Measurements from ENCODE around the gene DLG2.
"Not testable (repeated sequence)": the region's sequence is repeated elsewhere in the genome, so short reads cannot be mapped to it uniquely, and the experiment has no call there.

Gene DLG2

GRCh38 chr11:83456075-83456474, 2171.1 kb downstream of the DLG2 start:
- DNase-seq: peak; percentile 6

- no peak for DNase-seq
These were observed 2171.8 kb downstream of the DLG2 start for GRCh38 chr11:83455356-83455755.

GRCh38 chr11:83454674-83455073, 2172.5 kb downstream of the DLG2 start:
- DNase-seq: no peak

GRCh38 chr11:83449338-83449913, 2177.7 kb downstream of the DLG2 start:
- DNase-seq: no peak

- no peak for DNase-seq
These were observed 2178.5 kb downstream of the DLG2 start for GRCh38 chr11:83448686-83449085.

GRCh38 chr11:83443880-83444279, 2183.3 kb downstream of the DLG2 start:
- not testable (repeated sequence) for DNase-seq

GRCh38 chr11:83441601-83442000, 2185.5 kb downstream of the DLG2 start:
- DNase-seq: no peak

GRCh38 chr11:83441171-83441570, 2186.0 kb downstream of the DLG2 start:
- DNase-seq: peak; percentile 31

- DNase-seq: no peak
These were observed 2188.7 kb downstream of the DLG2 start for GRCh38 chr11:83438438-83438837.

- DNase-seq: no peak
These were observed 2189.2 kb downstream of the DLG2 start for GRCh38 chr11:83437939-83438338.

GRCh38 chr11:83436855-83437254, 2190.3 kb downstream of the DLG2 start:
- no peak for DNase-seq

- DNase-seq: peak; percentile 53
These were observed 2192.3 kb downstream of the DLG2 start for GRCh38 chr11:83434812-83435211.

GRCh38 chr11:83427943-83428342, 2199.2 kb downstream of the DLG2 start:
- DNase-seq: no peak

- no peak for DNase-seq
These were observed 2199.6 kb downstream of the DLG2 start for GRCh38 chr11:83427501-83427900.

- DNase-seq: no peak
These were observed 2202.0 kb downstream of the DLG2 start for GRCh38 chr11:83425137-83425466.

- DNase-seq: no peak
These were observed 2202.6 kb downstream of the DLG2 start for GRCh38 chr11:83424376-83425136.

- DNase-seq: not testable (repeated sequence)
These were observed 2204.5 kb downstream of the DLG2 start for GRCh38 chr11:83422641-83423040.

GRCh38 chr11:83410605-83411565, 2216.3 kb downstream of the DLG2 start:
- no peak for DNase-seq

- DNase-seq: no peak
These were observed 2217.3 kb downstream of the DLG2 start for GRCh38 chr11:83409891-83410290.

- DNase-seq: no peak
These were observed 2217.7 kb downstream of the DLG2 start for GRCh38 chr11:83409476-83409875.

- no peak for DNase-seq
These were observed 2218.2 kb downstream of the DLG2 start for GRCh38 chr11:83408946-83409345.

Measured in NCI-H82 (cell line).